ENCODE results near the gene AHNAK. TPM values are rescaled to one million over a fixed set of nuclear protein-coding genes. Genes with fewer than 3 reads are reported as not detected.
A peak's percentile ranks its signal among the peaks of the same experiment; 100 is the strongest.

The AHNAK gene
- total RNA-seq = 809 TPM
- long read RNA-seq, full-length matches to known transcripts = 351 of 450 reads
- long read RNA-seq, partial matches to known transcripts = 6 of 450 reads
- long read RNA-seq, other reads (novel, unspliced or antisense) = 93 of 450 reads

- no peaks in the 10 kb centered on the region for H3K9me3 ChIP-seq
- ATAC-seq (peak; percentile 82 to 84), DNase-seq (peak; percentile 90)
- peaks cover 4% of the 10 kb centered on the region for H3K36me3 ChIP-seq
- intact Hi-C loops (cut with DNase I) = no loop called here
- peak within 1 kb of the TSS; percentile 98 for H3K4me3 ChIP-seq
- TF ChIP-seq CTCF (IDR thresholded peaks at IDR 0.05) = no peak
- no peaks in the 10 kb centered on the region for H3K27me3 ChIP-seq (ENCODE audit: low read depth)
- H3K4me1 ChIP-seq = peaks cover 76% of the 10 kb centered on the region
- peak within 1 kb of the TSS; percentile 97 for H3K27ac ChIP-seq
Observed at GRCh38 chr11:62546244-62546928, at the start of gene AHNAK. Gene AHNAK (minus strand): TSS chr11:62546806. CDS start chr11:62536098, 10,708 bp downstream.

GRCh38 chr11:62595124-62595523 lies 48.5 kb upstream of the AHNAK start:
- intact Hi-C loops (cut with DNase I) = no loop called here
- Histone ChIP-seq H3K27ac (no peak overlapping the region), H3K36me3 (peaks cover 55% of the 10 kb centered on the region), H3K4me3 (no peak overlapping the region), H3K27me3 (ENCODE audit: low read depth) (no peaks in the 10 kb centered on the region), H3K4me1 (peaks cover 47% of the 10 kb centered on the region), H3K9me3 (no peaks in the 10 kb centered on the region)
- TF ChIP-seq CTCF (IDR thresholded peaks at IDR 0.05) = no peak
- no peak for ATAC-seq
- DNase-seq = no peak

- H3K27ac ChIP-seq = no peak overlapping the region
- TF ChIP-seq CTCF (IDR thresholded peaks at IDR 0.05) = peak; percentile 64
Observed at GRCh38 chr11:62593434-62594044, 46.9 kb upstream of the AHNAK start.

GRCh38 chr11:62592989-62593421 lies 46.4 kb upstream of the AHNAK start:
- H3K36me3 ChIP-seq = peaks cover 56% of the 10 kb centered on the region
- no peak overlapping the region for H3K4me3 ChIP-seq
- intact Hi-C loops (cut with DNase I) = no loop called here

More at GRCh38 chr11:62593434-62594044, 46.9 kb upstream of the AHNAK start:
- DNase-seq (peak; percentile 90), ATAC-seq (peak; percentile 39 to 54)
- Histone ChIP-seq H3K36me3 (peaks cover 56% of the 10 kb centered on the region), H3K27me3 (ENCODE audit: low read depth) (no peaks in the 10 kb centered on the region), H3K9me3 (no peaks in the 10 kb centered on the region), H3K4me3 (no peak overlapping the region), H3K4me1 (peaks cover 36% of the 10 kb centered on the region)
- intact Hi-C loops (cut with DNase I) = no loop called here

More at GRCh38 chr11:62592989-62593421, 46.4 kb upstream of the AHNAK start:
- Histone ChIP-seq H3K9me3 (no peaks in the 10 kb centered on the region), H3K4me1 (peaks cover 33% of the 10 kb centered on the region), H3K27me3 (ENCODE audit: low read depth) (no peaks in the 10 kb centered on the region), H3K27ac (peak overlapping the region; percentile 94)
- TF ChIP-seq CTCF (IDR thresholded peaks at IDR 0.05) = no peak
- no peak for DNase-seq
- ATAC-seq = no peak

Measured in lower lobe of right lung (tissue), 2 donors.